Right atrium auricular region (tissue), 2 donors: Measurements from ENCODE around the gene DMKN. TPM values are rescaled to one million over a fixed set of nuclear protein-coding genes. Genes with fewer than 3 reads are reported as not detected.

Experiments used
- DNase-seq: peaks from one replicate; pipeline ENCODE4 v3.0.0-alpha.2; 2019; ENCODE audit warnings: low spot score
- H3K27ac ChIP-seq, 2 donors: fragments of 200-600 bp; sonication (generic); 1 replicate in 1 of 2; 2 replicates in 1 of 2; pipeline ENCODE4 v1.5.1; 2016 to 2019
- H3K27me3 ChIP-seq, 2 donors: fragments of 200-600 bp; sonication (generic); one replicate each; pipeline versions ENCODE4 v1.5.1 to v1.6.0; 2017 to 2019
- H3K36me3 ChIP-seq: fragments of 200-600 bp; sonication (generic); one replicate; pipeline ENCODE4 v1.5.1; 2016
- H3K4me1 ChIP-seq, 2 donors: fragments of 200-600 bp; sonication (generic); one replicate each; pipeline versions ENCODE4 v1.5.1 to v1.6.0; 2017 to 2019
- H3K4me3 ChIP-seq, 2 donors: fragments of 200-600 bp; sonication (generic); 1 replicate in 1 of 2; 2 replicates in 1 of 2; pipeline ENCODE4 v1.5.1; 2017 to 2019; ENCODE audit warnings: mild to moderate bottlenecking in 1 of 2, moderate library complexity in 1 of 2
- H3K9me3 ChIP-seq, 2 donors: fragments of 200-600 bp; sonication (generic); one replicate each; pipeline ENCODE4 v1.5.1; 2019
- total RNA-seq, 2 donors: library from RNA; depleted of rRNA; stranded (reverse); fragments of >200 nt; gene quantifications; one replicate each; pipeline ENCODE4 v1.1.0, GENCODE V29; 2016
- TF ChIP-seq, protein P1 (sequence below), 2 donors: fragments of 200-600 bp; sonication (generic); IDR thresholded peaks; one replicate each; pipeline ENCODE4 v1.5.1; 2019; ENCODE audit warnings: antibody characterized with exemption in 2 of 2

The DMKN gene
- total RNA-seq, 2 donors from 2014 or later = 6.9 to 52.4 TPM

- H3K27ac ChIP-seq = no peak overlapping the region
- peaks cover 0 to 12% of the 10 kb centered on the region in 2 donors for H3K4me1 ChIP-seq
- H3K9me3 ChIP-seq = no peaks in the 10 kb centered on the region
- no peak overlapping the region for H3K4me3 ChIP-seq
- H3K27me3 ChIP-seq = no peaks in the 10 kb centered on the region
- H3K36me3 ChIP-seq = no peaks in the 10 kb centered on the region
- DNase-seq = no peak
- TF ChIP-seq, protein P1, sequence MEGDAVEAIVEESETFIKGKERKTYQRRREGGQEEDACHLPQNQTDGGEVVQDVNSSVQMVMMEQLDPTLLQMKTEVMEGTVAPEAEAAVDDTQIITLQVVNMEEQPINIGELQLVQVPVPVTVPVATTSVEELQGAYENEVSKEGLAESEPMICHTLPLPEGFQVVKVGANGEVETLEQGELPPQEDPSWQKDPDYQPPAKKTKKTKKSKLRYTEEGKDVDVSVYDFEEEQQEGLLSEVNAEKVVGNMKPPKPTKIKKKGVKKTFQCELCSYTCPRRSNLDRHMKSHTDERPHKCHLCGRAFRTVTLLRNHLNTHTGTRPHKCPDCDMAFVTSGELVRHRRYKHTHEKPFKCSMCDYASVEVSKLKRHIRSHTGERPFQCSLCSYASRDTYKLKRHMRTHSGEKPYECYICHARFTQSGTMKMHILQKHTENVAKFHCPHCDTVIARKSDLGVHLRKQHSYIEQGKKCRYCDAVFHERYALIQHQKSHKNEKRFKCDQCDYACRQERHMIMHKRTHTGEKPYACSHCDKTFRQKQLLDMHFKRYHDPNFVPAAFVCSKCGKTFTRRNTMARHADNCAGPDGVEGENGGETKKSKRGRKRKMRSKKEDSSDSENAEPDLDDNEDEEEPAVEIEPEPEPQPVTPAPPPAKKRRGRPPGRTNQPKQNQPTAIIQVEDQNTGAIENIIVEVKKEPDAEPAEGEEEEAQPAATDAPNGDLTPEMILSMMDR (IDR thresholded peaks at IDR 0.05) = no peak
Observed at GRCh38 chr19:35454663-35455062, 58.8 kb downstream of the DMKN start.

DNA sequence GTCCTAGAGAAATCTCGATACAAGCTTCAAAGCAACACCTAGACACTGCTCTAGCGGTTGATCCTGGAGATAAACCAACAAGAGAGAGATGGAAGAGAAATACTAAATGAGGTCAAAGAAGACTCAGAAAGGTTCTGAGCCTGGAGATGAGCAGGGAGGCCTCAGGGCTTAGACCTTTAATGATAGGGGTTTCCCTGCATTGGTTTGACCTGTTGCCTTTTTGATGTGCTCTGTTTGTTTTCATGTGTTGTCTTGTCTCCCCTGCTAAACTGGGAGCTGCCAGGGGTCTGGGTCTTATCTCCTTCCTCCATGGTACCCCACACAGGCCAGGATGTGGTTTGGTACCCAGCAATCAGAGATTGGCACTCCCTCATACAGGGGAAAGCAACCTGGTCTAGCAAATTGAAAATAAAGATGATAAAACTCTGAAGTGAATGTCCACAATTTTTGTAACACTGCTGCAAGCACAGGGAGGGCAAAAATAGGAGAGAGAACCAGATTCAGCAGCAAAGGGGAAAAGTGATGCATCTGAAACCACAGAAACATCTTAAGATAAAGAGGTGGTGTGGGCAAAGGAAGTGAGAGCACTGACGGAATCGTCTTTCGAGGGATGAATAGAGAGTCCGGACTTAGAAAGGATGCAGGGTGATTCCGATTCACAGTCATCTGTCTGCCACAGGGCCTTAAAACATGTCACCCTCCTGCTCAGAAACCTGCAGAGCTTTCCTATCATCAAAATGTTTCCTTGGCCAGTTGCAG is 61.9 kb downstream of the DMKN start:
- Histone ChIP-seq H3K4me1 (peaks cover 0 to 4% of the 10 kb centered on the region in 2 donors), H3K36me3 (no peaks in the 10 kb centered on the region), H3K27ac (no peak overlapping the region), H3K9me3 (no peaks in the 10 kb centered on the region), H3K27me3 (no peaks in the 10 kb centered on the region), H3K4me3 (no peak overlapping the region)
- TF ChIP-seq, protein P1 (IDR thresholded peaks at IDR 0.05) = no peak
- DNase-seq = no peak

DNA sequence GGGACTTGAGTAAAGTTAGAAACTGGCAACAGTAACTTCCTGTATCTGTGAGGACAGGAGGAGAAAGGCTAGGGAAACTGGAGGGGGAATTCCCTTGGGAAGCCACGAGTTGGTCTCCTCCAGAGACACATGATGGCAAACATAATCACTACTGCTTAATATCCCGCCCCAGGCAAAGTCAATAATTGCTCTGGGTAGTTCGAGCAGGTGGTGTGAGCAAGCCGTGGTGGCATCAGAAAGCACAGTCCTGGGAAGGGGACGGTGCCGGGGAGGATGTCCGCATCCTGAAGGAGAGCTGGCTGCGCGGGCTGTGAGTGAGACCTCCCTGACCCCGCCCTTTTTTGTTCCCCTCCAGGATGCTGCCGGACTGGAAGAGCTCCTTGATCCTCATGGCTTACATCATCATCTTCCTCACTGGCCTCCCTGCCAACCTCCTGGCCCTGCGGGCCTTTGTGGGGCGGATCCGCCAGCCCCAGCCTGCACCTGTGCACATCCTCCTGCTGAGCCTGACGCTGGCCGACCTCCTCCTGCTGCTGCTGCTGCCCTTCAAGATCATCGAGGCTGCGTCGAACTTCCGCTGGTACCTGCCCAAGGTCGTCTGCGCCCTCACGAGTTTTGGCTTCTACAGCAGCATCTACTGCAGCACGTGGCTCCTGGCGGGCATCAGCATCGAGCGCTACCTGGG is 63.9 kb downstream of the DMKN start:
- no peaks in the 10 kb centered on the region for H3K36me3 ChIP-seq
- no peak for DNase-seq
- H3K9me3 ChIP-seq = no peaks in the 10 kb centered on the region
- H3K27me3 ChIP-seq = no peaks in the 10 kb centered on the region
- no peak overlapping the region for H3K4me3 ChIP-seq
- peaks cover 0 to 4% of the 10 kb centered on the region in 2 donors for H3K4me1 ChIP-seq
- H3K27ac ChIP-seq = no peak overlapping the region
- TF ChIP-seq, protein P1 (IDR thresholded peaks at IDR 0.05) = no peak

DNA sequence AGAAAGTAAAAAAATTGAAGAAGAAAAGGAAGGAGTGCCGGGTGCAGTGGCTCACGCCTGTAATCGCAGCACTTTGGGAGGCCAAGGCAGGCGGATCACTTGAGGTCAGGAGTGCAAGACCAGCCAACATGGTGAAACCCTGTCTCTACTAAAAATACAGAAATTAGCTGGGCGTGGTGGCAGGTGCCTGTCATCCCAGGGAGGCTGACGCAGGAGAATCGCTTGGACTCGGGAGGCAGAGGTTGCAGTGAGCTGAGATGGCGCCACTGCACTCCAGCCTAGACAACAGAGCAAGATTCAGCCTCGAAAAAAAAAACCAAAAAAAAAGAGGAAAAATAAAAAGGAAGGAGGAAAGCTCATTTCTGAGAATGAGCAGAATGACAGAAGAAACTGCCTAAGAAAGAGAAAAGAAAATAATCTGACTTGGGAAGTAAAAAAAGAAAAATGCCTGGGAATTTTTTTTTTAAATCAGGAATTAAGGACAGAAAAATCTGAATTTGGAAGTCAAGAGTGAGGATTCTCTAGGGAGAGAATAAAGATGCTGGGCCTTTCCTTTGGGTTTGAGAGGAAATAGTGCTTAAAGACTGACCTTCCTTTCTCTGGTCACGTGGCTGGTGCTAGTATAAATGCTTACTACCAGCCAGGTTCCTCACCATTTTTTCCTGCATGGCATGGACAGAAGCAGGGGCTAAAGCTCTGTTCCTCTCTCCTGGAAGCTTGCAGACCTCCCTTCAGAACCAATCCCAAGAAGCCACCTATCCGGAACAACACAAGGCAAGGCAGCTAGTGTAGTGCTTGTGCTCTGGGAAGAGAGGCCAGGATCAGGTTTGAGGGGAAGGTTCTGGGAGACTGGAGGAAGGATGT is 65.6 kb downstream of the DMKN start, which contains the start of gene FFAR2:
Gene FFAR2 (plus strand): TSS at position 652 of the 864 bp plus-strand sequence. CDS start 1,458 bp downstream, outside the sequence.
- TF ChIP-seq, protein P1 (IDR thresholded peaks at IDR 0.05) = no peak
- Histone ChIP-seq H3K27ac (no peak within 1 kb of the TSS), H3K9me3 (no peaks in the 10 kb centered on the region), H3K4me1 (peaks cover 0 to 4% of the 10 kb centered on the region in 2 donors), H3K4me3 (no peak within 1 kb of the TSS), H3K27me3 (no peaks in the 10 kb centered on the region), H3K36me3 (no peaks in the 10 kb centered on the region)
- no peak for DNase-seq

Other genes starting within 250 kb of the DMKN start
- 100 to 1,000 TPM; 130 to 180 TPM for gene USF2, start 244.7 kb downstream of the DMKN start, total RNA-seq
- gene HAMP, start 231.1 kb downstream of the DMKN start, total RNA-seq = 100 to 1,000 TPM in 1 of 2 donors, not detected in 1; 146 TPM
- gene MAG, start 221.5 kb downstream of the DMKN start, total RNA-seq = not detected
- 1 to 10 TPM in 1 of 2 donors, not detected in 1; 1.4 TPM for gene CD22, start 184.5 kb downstream of the DMKN start, total RNA-seq
- gene FFAR1, start 165.7 kb downstream of the DMKN start, total RNA-seq = not detected
- gene FFAR3, start 155.2 kb downstream of the DMKN start, total RNA-seq = not detected
- not detected for gene GPR42, start 142.6 kb downstream of the DMKN start, total RNA-seq
- gene FFAR2, start 65.4 kb downstream of the DMKN start, total RNA-seq = under 1 TPM in 1 of 2 donors, not detected in 1; 0.20 TPM
- not detected for gene KRTDAP, start 23.2 kb downstream of the DMKN start, total RNA-seq
- not detected for gene SBSN, start 14.7 kb upstream of the DMKN start, total RNA-seq
- gene GAPDHS, start 19.8 kb upstream of the DMKN start, total RNA-seq = not detected
- 100 to 1,000 TPM in 1 of 2 donors, 10 to 100 TPM in 1; 93.3 to 106 TPM for gene TMEM147, start 32.0 kb upstream of the DMKN start, total RNA-seq
- gene ATP4A, start 50.0 kb upstream of the DMKN start, total RNA-seq = not detected
- not detected for gene PMIS2, start 72.5 kb upstream of the DMKN start, total RNA-seq
- gene HAUS5, start 99.1 kb upstream of the DMKN start, total RNA-seq = 1 to 10 TPM; 2.2 to 3.9 TPM
- gene RBM42, start 115.4 kb upstream of the DMKN start, total RNA-seq = 10 to 100 TPM; 40.4 to 52.4 TPM
- gene ETV2, start 128.1 kb upstream of the DMKN start, total RNA-seq = 1 to 10 TPM in 1 of 2 donors, not detected in 1; 1.2 TPM
- gene COX6B1, start 134.7 kb upstream of the DMKN start, total RNA-seq = 1,000 to 10,000 TPM; 1,397 to 1,663 TPM
- gene UPK1A, start 152.9 kb upstream of the DMKN start, total RNA-seq = not detected
- gene ZBTB32, start 190.9 kb upstream of the DMKN start, total RNA-seq = not detected
- 10 to 100 TPM; 11.9 to 12.9 TPM for gene KMT2B, start 204.4 kb upstream of the DMKN start, total RNA-seq
- 1 to 10 TPM; 1.8 to 6.4 TPM for gene IGFLR1, start 228.8 kb upstream of the DMKN start, total RNA-seq
- 10 to 100 TPM; 19.9 to 33.1 TPM for gene U2AF1L4, start 231.8 kb upstream of the DMKN start, total RNA-seq
- 10 to 100 TPM; 26.1 to 35.0 TPM for gene PSENEN, start 232.0 kb upstream of the DMKN start, total RNA-seq
- gene LIN37, start 234.9 kb upstream of the DMKN start, total RNA-seq = 10 to 100 TPM in 1 of 2 donors, 1 to 10 TPM in 1; 8.9 to 13.6 TPM
- 100 to 1,000 TPM in 1 of 2 donors, 10 to 100 TPM in 1; 98.4 to 104 TPM for gene HSPB6, start 243.4 kb upstream of the DMKN start, total RNA-seq
- 1 to 10 TPM; 7.2 TPM for gene PROSER3, start 244.5 kb upstream of the DMKN start, total RNA-seq